SK-N-SH treated with all-trans-retinoic acid at 6 μM for 48 hours (cell line): Measurements from ENCODE around the gene MT1E.
"Not testable (repeated sequence)": the region's sequence is repeated elsewhere in the genome, so short reads cannot be mapped to it uniquely, and the experiment has no call there.

ENCODE experiments used
- ATAC-seq: fragments of 200-7000 bp; cut with Tn5 transposase; 3 replicates; pipeline ENCODE4 v1.9.1; 2020; ENCODE audit warnings: mild to moderate bottlenecking, moderate library complexity
- ARNTL ChIP-seq: fragments of 450-650 bp; formaldehyde crosslinking; IDR thresholded peaks from 2 replicates; pipeline ENCODE4 v1.5.0; 2020; ENCODE audit warnings: low read depth, mild to moderate bottlenecking, moderate library complexity, borderline replicate concordance
- BACH2 ChIP-seq: fragments of 250-450 bp; sonication (Bioruptor Pico); IDR thresholded peaks from 2 replicates; pipeline ENCODE4 v1.9.0; 2021; ENCODE audit warnings: mild to moderate bottlenecking, borderline replicate concordance
- CSDC2 ChIP-seq: fragments of 250-450 bp; sonication (Bioruptor Pico); IDR thresholded peaks from 2 replicates; pipeline ENCODE4 v1.5.0; 2020; ENCODE audit warnings: mild to moderate bottlenecking, moderate library complexity
- OSR1 ChIP-seq: fragments of 250-450 bp; sonication (Bioruptor Pico); IDR thresholded peaks from 2 replicates; pipeline ENCODE4 v1.8.0; 2022; ENCODE audit warnings: moderate library complexity, mild to moderate bottlenecking, inconsistent platforms
- POU6F1 ChIP-seq: fragments of 250-450 bp; sonication (Bioruptor Pico); IDR thresholded peaks from 2 replicates; pipeline ENCODE4 v1.8.0; 2021; ENCODE audit warnings: low read depth, mild to moderate bottlenecking, moderate library complexity, borderline replicate concordance
- RARB ChIP-seq: fragments of 250-450 bp; sonication (Bioruptor Pico); IDR thresholded peaks from 2 replicates; pipeline ENCODE4 v1.8.0; 2021; ENCODE audit warnings: mild to moderate bottlenecking, moderate library complexity
- SNAI2 ChIP-seq: fragments of 250-450 bp; sonication (Bioruptor Pico); IDR thresholded peaks from 2 replicates; pipeline ENCODE4 v1.5.0; 2020; ENCODE audit warnings: mild to moderate bottlenecking, moderate library complexity
- TCF4 ChIP-seq: fragments of 250-450 bp; sonication (Bioruptor Pico); IDR thresholded peaks from 2 replicates; pipeline ENCODE4 v1.8.0; 2021; ENCODE audit warnings: mild to moderate bottlenecking, moderate library complexity, borderline replicate concordance
- TSHZ2 ChIP-seq: fragments of 250-450 bp; sonication (Bioruptor Pico); IDR thresholded peaks from 2 replicates; pipeline ENCODE4 v1.5.0; 2020; ENCODE audit warnings: mild to moderate bottlenecking, moderate library complexity
- ZC3H10 ChIP-seq: fragments of 250-450 bp; sonication (Bioruptor Pico); IDR thresholded peaks from 2 replicates; pipeline ENCODE4 v1.5.1; 2021; ENCODE audit warnings: mild to moderate bottlenecking, moderate library complexity
- ZFP3 ChIP-seq: fragments of 250-450 bp; sonication (Bioruptor Pico); IDR thresholded peaks from 2 replicates; pipeline ENCODE4 v1.5.0; 2020; ENCODE audit warnings: mild to moderate bottlenecking, moderate library complexity
- ZNF565 ChIP-seq: fragments of 450-650 bp; formaldehyde crosslinking; conservative IDR thresholded peaks from 2 replicates; pipeline ENCODE4 v1.5.0; 2020; ENCODE audit warnings: low read depth, mild to moderate bottlenecking, moderate library complexity
- ZNF70 ChIP-seq: fragments of 450-650 bp; formaldehyde crosslinking; IDR thresholded peaks from 2 replicates; pipeline ENCODE4 v1.5.0; 2020; ENCODE audit warnings: mild to moderate bottlenecking, moderate library complexity
- ZNF8 ChIP-seq: fragments of 450-650 bp; formaldehyde crosslinking; IDR thresholded peaks from 2 replicates; pipeline ENCODE4 v1.5.0; 2020; ENCODE audit warnings: mild to moderate bottlenecking, moderate library complexity
- TF ChIP-seq, protein P1 (sequence below): fragments of 250-450 bp; sonication (Bioruptor Pico); IDR thresholded peaks from 2 replicates; pipeline ENCODE4 v1.5.1; 2021; ENCODE audit warnings: mild to moderate bottlenecking, moderate library complexity

Gene MT1E

DNA sequence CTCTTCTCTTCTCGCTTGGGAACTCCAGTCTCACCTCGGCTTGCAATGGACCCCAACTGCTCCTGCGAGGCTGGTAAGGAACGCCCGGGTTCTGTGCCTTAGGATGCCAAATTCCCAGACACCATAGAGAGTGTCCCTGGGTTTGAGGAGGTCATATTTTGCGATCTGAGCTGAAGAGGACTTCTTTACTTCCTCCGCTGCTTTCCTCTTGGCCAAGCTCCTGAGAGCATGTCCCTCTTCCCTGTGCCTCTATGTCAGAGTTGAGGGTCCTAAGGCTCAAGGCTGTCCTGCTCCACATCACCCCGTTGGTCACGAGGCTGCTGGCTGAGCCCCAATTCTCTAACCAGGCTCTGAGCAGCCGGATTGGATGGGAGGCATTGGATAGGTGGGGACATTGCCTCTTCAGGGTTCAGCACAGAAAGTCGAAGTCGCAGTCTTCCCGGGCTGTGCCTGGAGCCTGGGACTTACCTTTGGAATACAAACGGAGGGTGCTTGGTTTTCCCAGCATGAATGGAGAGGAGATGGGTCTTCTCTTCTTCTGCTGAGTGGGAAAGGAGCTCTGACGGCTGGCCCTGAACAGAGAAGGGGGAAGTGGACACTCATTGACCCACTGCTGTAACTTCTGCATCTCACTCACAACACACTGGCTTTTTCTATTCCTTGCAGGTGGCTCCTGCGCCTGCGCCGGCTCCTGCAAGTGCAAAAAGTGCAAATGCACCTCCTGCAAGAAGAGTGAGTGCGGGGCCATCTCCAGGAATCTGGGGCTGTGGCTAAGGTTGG, 44.4 kb downstream of the MT1E start (continued):
- TF ChIP-seq TSHZ2 (CRISPR knock-in tag) (no peak), BACH2 (CRISPR knock-in tag) (no peak), OSR1 (CRISPR knock-in tag) (no peak), ZFP3 (no peak), ARNTL (CRISPR knock-in tag) (no peak), SNAI2 (CRISPR knock-in tag) (no peak), POU6F1 (no peak), CSDC2 (CRISPR knock-in tag) (no peak), ZNF8 (CRISPR knock-in tag) (no peak)

- ATAC-seq: no peak
- TF ChIP-seq ZC3H10 (no peak), ZNF70 (CRISPR knock-in tag) (no peak), ZNF8 (CRISPR knock-in tag) (no peak), CSDC2 (CRISPR knock-in tag) (no peak)
Measured at GRCh38 chr16:56670620-56670934, 45.0 kb downstream of the MT1E start.

- ATAC-seq: not testable (repeated sequence)
Measured at GRCh38 chr16:56671691-56672090, 46.1 kb downstream of the MT1E start.

DNA sequence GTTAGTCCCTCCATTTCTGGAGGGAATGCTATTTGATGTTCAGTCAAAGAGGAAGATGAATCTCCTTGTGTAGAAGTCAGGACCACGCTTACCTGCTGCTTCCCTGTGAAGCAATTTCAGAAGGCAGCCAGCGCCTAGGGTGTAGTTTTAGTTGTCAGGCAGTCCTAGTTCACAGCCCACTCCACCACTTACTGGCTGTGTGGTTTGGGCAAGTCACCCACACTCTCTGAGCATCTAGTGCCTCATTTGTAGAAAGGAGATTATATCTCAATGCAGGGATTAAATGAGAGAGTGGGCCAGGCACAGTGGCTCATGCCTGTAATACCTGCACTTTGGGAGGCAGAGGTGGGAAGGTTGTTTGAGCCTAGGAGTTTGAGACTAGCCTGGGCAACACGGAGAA, 46.6 kb downstream of the MT1E start:
- ATAC-seq: not testable (repeated sequence)

DNA sequence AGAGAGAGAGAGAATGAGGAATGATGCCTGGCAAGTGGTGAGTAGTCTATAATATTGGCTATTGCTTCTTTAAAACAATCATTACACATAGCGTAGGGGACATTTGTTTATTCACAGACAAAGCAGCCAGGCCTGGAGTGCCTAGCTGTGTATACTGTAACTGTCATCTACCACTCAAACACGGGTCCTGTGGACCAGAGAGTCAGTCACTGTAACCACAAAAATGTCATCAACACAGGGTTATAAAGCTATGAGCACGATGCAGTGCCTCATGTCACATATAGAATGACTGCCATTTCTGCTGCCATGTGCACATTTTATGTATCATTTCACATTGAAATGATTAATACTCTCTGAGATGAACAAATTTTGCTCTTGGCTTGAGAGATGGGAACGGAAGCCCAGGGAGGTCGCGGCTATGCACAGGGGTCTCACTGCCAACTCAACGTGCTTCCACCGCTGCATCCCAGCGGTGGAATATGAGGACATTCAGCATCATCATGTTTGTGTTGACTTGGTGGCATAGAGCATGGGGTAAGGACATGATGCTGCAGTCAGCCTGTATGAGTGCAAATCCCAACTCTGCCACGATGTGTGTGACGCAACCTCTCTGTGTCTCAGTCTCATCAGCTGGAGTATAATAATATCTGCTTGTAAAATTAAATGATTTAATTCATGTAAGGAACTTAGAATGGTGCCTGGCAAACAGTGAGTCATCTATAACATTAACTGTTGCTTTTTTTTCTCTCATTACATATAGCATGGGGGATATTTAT, 47.4 kb downstream of the MT1E start:
- ATAC-seq: no peak
- TF ChIP-seq, protein P1, sequence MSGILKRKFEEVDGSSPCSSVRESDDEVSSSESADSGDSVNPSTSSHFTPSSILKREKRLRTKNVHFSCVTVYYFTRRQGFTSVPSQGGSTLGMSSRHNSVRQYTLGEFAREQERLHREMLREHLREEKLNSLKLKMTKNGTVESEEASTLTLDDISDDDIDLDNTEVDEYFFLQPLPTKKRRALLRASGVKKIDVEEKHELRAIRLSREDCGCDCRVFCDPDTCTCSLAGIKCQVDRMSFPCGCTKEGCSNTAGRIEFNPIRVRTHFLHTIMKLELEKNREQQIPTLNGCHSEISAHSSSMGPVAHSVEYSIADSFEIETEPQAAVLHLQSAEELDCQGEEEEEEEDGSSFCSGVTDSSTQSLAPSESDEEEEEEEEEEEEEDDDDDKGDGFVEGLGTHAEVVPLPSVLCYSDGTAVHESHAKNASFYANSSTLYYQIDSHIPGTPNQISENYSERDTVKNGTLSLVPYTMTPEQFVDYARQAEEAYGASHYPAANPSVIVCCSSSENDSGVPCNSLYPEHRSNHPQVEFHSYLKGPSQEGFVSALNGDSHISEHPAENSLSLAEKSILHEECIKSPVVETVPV (CRISPR knock-in tag): no peak
- no peak for TF ChIP-seq OSR1 (CRISPR knock-in tag)
- TF ChIP-seq TSHZ2 (CRISPR knock-in tag): no peak
- TF ChIP-seq ZNF8 (CRISPR knock-in tag): no peak
- TF ChIP-seq, all 23 proteins: peak for 0

GRCh38 chr16:56673921-56674320, 48.3 kb downstream of the MT1E start:
- ATAC-seq: peak; percentile 76
- TF ChIP-seq ZNF565 (CRISPR knock-in tag): no peak
- no peak for TF ChIP-seq TCF4
- no peak for TF ChIP-seq ARNTL (CRISPR knock-in tag)
- no peak for TF ChIP-seq RARB (CRISPR knock-in tag)

GRCh38 chr16:56674570-56674969, 49.0 kb downstream of the MT1E start:
- not testable (repeated sequence) for ATAC-seq
